Activated CD4-positive, CD25-positive, alpha-beta regulatory T cell treated with anti-CD3 and anti-CD28 coated beads, Interleukin-2, amount 50 U/mL, for 24 hours (primary cell): ENCODE measurements around the gene EVX2.

ENCODE experiments used
- ATAC-seq, 2 donors: fragments of 150-1000 bp; cut with Tn5 transposase; one replicate each; pipeline ENCODE4 v1.10.0; 2021; ENCODE audit warnings: mild to moderate bottlenecking in 1 of 2, moderate library complexity in 1 of 2

The EVX2 gene

GRCh38 chr2:176122052-176122682 is 38.4 kb upstream of the EVX2 start:
- ATAC-seq, result peak in 1 of 2 donors; percentile 25

GRCh38 chr2:176121190-176122051 is 37.7 kb upstream of the EVX2 start:
- ATAC-seq, result no peak

DNA sequence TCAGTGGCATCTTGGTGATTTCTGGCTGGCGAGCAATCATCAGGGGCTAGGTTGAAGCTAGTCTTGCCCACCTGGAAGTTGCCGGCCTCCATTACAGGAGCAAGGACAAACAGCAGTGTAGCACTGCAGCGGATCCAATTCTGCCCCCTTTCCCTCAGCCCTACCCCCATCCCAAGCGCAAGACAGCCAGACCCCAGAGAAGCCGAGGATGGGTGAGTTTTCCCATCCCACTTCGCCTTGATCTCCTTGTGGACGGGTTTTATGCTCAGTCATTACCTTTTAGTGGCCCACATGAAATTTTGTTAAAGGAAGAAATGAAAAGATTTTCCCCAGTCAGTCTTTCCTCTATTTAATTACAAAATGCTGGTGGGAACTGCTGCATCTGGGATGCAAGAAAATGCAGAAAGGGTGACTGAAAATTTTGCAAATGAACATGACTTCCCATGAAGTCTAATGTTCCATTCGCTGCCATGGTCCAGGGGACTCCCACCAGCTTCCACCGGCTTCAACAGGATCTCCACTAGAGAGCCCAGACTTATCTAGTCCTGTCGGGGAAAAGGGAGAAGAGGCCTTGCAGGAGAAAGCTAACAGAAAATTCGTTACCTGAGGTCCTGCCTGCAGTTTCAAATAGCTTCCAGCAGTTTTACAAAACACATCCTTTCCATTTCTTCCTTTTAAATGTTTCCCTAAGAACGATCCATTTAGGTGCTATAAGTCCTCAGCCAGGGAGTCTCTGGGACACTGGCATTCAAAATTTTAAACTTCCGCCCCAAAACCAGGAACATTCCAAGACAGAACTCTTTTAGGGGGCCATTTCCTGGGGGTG is 36.8 kb upstream of the EVX2 start:
- no peak for ATAC-seq

DNA sequence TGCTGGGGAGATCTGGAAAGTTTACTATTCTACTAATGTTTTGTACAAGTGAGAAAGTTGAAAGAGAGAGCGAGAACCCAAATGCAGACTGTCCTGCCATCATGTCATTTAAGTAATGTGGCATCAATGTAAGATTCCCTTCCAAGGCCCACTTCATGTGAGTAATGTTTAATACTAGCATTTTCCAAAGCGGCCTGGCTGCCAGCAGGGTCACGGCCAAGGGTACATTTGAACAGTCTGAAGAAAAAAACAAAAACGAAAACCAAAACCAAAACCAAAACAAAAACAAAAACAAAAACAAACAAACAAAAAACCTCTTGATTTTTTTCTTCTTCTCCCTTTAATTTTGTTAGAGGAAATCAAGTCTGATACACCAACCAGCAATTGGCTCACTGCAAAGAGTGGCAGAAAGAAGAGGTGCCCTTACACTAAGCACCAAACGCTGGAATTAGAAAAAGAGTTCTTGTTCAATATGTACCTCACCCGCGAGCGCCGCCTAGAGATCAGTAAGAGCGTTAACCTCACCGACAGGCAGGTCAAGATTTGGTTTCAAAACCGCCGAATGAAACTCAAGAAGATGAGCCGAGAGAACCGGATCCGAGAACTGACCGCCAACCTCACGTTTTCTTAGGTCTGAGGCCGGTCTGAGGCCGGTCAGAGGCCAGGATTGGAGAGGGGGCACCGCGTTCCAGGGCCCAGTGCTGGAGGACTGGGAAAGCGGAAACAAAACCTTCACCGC is 35.0 kb upstream of the EVX2 start:
- no peak for ATAC-seq

- no peak for ATAC-seq
Observed at GRCh38 chr2:176117823-176118371, 34.1 kb upstream of the EVX2 start.

DNA sequence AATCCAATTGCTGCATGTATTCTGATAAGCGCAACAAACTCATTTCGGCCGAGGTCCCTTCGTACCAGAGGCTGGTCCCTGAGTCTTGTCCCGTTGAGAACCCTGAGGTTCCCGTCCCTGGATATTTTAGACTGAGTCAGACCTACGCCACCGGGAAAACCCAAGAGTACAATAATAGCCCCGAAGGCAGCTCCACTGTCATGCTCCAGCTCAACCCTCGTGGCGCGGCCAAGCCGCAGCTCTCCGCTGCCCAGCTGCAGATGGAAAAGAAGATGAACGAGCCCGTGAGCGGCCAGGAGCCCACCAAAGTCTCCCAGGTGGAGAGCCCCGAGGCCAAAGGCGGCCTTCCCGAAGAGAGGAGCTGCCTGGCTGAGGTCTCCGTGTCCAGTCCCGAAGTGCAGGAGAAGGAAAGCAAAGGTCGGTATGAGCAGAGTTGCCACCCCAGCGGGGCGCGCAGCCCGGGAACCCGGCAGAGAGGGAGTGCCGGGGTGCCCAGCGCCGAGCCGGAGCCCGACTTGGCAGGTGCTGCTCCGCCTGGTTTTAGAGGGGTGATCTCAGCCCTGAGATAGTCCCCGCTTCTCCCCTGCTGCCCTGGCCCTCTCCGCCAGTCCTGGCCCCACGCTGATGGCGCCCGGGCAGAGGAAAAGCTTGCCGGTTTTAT is 33.5 kb upstream of the EVX2 start:
- no peak for ATAC-seq

DNA sequence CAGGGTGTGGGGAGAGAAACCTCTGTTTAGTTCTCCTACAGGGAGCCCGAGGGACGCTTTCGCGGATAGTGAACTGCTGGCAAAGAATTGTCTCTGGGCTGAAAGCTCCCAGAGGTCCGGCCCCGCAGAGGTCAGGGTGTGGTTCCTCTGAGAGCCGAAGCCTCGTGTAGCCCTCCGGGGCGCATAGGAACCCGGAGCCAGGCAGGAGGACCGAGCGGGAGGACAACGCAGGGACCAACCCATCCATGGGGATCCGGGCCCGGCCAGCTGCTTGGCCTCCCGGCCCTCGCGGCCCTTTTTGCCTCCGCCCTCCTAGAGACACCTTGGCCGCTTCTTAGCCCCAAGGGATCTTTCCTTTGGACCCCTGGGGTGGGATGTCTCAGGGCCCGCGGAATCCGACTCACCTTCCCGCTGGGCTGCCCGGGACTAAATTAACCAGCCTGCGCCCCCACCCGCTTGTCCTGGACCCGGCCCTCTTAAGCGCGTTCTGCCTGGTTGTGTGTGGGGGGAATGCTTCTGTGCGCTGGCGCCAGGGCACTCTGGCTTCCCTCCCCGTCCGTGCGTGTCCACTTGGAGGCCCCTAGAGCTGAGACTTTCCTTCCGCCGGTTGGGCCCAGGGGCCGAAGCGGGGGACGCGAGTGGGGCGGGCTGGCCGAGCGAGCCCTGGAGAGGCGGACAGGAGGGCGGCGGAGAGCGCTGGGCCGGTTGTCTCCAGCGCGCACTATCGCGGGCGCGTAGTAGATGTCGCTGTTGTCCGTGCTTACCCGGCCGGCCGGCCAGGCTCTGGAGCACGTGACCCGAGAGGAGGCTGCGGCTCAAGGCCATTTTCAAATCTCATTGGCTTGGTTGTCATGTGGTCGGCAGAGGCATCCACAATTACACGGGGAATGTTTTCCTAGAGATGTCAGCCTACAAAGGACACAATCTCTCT is 32.4 kb upstream of the EVX2 start, which contains the start of gene HOXD10:
TSS of gene HOXD10 (plus strand) at position 896 of the 931 bp plus-strand sequence. CDS start 56 bp downstream, outside the sequence.
- no peak for ATAC-seq

GRCh38 chr2:176114930-176115625 is 31.3 kb upstream of the EVX2 start:
- ATAC-seq, result no peak

- ATAC-seq, result no peak
Observed at GRCh38 chr2:176114120-176114929, 30.6 kb upstream of the EVX2 start.

- no peak for ATAC-seq
Observed at GRCh38 chr2:176112375-176113302, 28.9 kb upstream of the EVX2 start.

- no peak for ATAC-seq
Observed at GRCh38 chr2:176111846-176112374, 28.1 kb upstream of the EVX2 start.

DNA sequence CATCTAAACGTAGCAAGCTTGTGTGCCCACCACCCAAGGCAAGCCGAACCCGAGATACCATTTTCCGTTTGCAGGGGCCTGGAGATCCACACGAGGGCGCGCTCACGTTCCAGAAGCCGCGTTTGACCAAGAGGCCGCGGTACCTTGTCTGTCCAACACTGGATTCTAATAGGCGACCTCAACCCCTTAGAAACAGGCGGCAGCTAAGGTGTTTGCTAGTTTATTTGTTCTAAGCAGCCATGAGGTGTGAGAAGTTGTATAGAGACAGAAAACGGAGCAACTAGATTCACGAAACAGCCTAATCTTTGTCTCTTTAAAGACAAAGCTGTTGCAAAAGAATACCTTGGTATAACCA is 27.5 kb upstream of the EVX2 start:
- no peak for ATAC-seq

DNA sequence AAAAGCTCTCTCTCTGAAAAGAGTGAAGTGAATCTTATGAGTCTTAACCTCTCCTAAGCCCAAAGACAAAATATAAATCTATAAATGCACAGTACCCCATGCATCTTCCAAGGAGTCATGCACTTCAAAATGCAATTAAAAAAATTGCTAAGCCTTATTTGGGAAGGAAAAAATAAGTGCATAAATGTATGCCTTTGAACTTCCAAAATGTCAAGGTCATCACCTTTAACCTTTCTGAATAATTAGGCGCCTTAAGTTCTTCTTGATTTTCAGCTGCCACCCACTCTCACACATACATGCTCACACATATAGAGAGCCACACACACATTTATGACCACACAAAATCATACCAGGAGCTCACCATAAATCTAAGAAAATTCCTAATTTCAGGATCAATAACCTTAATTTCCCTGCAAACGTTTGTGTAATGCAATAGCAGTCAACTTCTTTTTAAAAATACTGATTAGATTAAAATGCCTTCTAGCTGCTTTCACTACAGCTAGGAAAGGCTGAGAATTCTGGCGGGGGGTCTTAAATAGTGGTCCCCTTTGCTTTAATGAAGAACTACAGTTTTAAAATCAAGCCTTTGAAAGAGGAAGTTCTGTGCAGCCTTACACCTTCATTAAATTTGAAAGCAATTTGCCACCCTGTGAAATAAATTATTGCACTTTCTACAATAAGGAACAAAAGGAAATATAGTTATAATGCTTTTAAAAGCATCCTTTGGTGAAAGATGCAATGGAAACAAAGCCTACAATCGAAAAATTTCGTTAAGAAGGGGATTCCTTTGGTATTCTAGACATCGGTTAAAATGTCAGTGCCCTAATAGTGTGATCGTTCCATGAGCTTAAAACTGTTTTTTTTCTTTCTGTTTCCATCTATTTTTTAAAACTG is 26.9 kb upstream of the EVX2 start:
- no peak for ATAC-seq

GRCh38 chr2:176109946-176110345 is 26.2 kb upstream of the EVX2 start:
- ATAC-seq, result no peak

DNA sequence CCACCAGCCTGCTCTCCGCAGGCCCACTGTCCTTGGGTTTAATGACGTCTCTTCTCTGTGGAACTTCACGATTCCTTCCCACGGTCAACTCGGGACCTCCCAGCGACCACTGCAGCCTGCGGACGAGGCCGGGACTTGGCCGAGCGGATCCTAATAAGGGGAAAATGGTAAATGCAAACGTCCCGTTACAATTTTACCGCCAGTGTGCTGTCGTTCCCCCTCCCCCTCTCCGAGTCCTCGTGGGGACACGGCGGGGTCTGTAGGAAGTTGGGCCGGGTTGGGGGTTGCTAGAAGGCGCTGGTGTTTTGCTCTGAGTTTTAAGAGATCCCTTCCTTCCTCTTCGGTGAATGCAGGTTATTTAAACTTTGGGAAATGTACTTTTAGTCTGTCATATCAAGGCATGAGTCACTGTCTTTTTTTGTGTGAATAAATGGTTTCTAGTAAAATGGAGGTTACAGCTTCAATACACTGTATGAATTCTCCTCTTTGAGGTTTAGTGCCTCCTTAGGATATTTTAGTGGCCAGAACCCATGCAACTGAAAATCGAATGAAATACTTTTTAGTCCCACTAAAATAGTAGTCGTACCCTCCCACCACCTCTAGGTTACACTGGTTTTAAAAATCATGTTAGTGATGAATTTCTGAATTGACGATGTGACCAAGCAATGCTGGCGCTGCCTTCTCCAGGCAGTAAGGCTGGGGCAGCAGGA is 25.6 kb upstream of the EVX2 start:
- ATAC-seq, result no peak

DNA sequence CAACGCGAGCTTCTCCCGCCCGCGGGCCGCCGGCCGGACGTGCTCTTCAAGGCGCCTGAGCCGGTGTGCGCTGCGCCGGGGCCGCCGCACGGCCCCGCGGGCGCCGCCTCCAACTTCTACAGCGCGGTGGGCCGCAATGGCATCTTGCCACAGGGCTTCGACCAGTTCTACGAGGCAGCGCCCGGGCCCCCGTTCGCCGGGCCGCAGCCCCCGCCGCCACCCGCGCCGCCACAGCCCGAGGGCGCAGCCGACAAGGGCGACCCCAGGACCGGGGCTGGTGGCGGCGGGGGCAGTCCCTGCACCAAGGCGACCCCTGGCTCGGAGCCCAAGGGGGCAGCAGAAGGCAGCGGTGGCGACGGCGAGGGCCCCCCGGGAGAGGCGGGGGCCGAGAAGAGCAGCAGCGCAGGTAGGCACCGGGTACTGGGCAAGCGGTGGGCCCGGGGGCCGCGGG is 24.0 kb upstream of the EVX2 start:
- no peak for ATAC-seq
